ENCODE results near the gene SND1.

SND1 gene

GRCh38 chr7:127736511-127736910 lies 84.5 kb downstream of the SND1 start:
- no peak for DNase-seq

GRCh38 chr7:127738859-127739258 lies 86.9 kb downstream of the SND1 start:
- no peak for DNase-seq

- no peak for DNase-seq
These were observed 89.9 kb downstream of the SND1 start for GRCh38 chr7:127741764-127742375.

GRCh38 chr7:127745445-127745844 lies 93.5 kb downstream of the SND1 start:
- no peak for DNase-seq

GRCh38 chr7:127751062-127751461 lies 99.1 kb downstream of the SND1 start:
- no peak for DNase-seq

GRCh38 chr7:127751490-127752448 lies 99.8 kb downstream of the SND1 start:
- DNase-seq = no peak

GRCh38 chr7:127752829-127753228 lies 100.8 kb downstream of the SND1 start:
- DNase-seq = no peak

- no peak for DNase-seq
These were observed 102.5 kb downstream of the SND1 start for GRCh38 chr7:127754457-127754856.

- DNase-seq = no peak
These were observed 103.5 kb downstream of the SND1 start for GRCh38 chr7:127755521-127755920.

- no peak for DNase-seq
These were observed 104.0 kb downstream of the SND1 start for GRCh38 chr7:127755965-127756364.

GRCh38 chr7:127758105-127758504 lies 106.1 kb downstream of the SND1 start:
- no peak for DNase-seq

GRCh38 chr7:127758845-127759244 lies 106.9 kb downstream of the SND1 start:
- DNase-seq = no peak

GRCh38 chr7:127759945-127760421 lies 108.0 kb downstream of the SND1 start:
- no peak for DNase-seq

- no peak for DNase-seq
These were observed 108.5 kb downstream of the SND1 start for GRCh38 chr7:127760436-127761031.

- no peak for DNase-seq
These were observed 109.2 kb downstream of the SND1 start for GRCh38 chr7:127761196-127761595.

- no peak for DNase-seq
These were observed 112.7 kb downstream of the SND1 start for GRCh38 chr7:127764681-127765080.

- no peak for DNase-seq
These were observed 113.2 kb downstream of the SND1 start for GRCh38 chr7:127765150-127765549.

GRCh38 chr7:127766831-127767459 lies 115.0 kb downstream of the SND1 start:
- DNase-seq = no peak

GRCh38 chr7:127768241-127768640 lies 116.2 kb downstream of the SND1 start:
- no peak for DNase-seq

GRCh38 chr7:127769137-127769536 lies 117.1 kb downstream of the SND1 start:
- DNase-seq = no peak

GRCh38 chr7:127769696-127770400 lies 117.9 kb downstream of the SND1 start:
- no peak for DNase-seq

- DNase-seq = peak in 1 of 2 experiments; percentile 9
These were observed 118.9 kb downstream of the SND1 start for GRCh38 chr7:127770885-127771284.

- no peak for DNase-seq
These were observed 119.7 kb downstream of the SND1 start for GRCh38 chr7:127771707-127772106.
